ENCODE data around the gene ARHGEF17. TPM values are rescaled to one million over a fixed set of nuclear protein-coding genes. Genes with fewer than 3 reads are reported as not detected.

ARHGEF17 gene
- total and polyA plus RNA-seq, 2 of the 8 experiments (the other 6 are each of a cell fraction or from before 2014, with no cell fraction given), result 11.3 to 14.6 TPM

GRCh38 chr11:73402834-73403185 is 94.7 kb downstream of the ARHGEF17 start:
- Histone ChIP-seq H3K4ac (replicated peaks; ENCODE audit: insufficient read length, low read depth, low read length) (no peak overlapping the region), H3K4me1 (replicated peaks in 1 of 4; ENCODE audit: control insufficient read depth in 3 of 4, insufficient read depth in 4 of 4, low read length in 3 of 4) (peaks cover 0 to 3% (median 2%) of the 10 kb centered on the region in 4 experiments; a peak in 5 of 7 replicates), H4K91ac (replicated peaks; ENCODE audit: insufficient read length, low read length) (no peak overlapping the region), H2BK120ac (replicated peaks; ENCODE audit: low read depth, low read length) (no peak overlapping the region), H3K9me3 (ENCODE audit: insufficient read depth in 2 of 2, low read depth in 1 of 2, low read length in 1 of 2) (no peaks in the 10 kb centered on the region), H2AFZ (ENCODE audit: low read length) (no peak overlapping the region), H2BK20ac (ENCODE audit: low read length) (no peak overlapping the region), H3K9ac (replicated peaks in 1 of 4; ENCODE audit: extremely low read depth in 1 of 4, low read depth in 3 of 4, low read length in 3 of 4) (no peak overlapping the region), H3K27me3 (replicated peaks in 1 of 4; ENCODE audit: control insufficient read depth in 3 of 4, extremely low read depth in 1 of 4, insufficient read depth in 3 of 4, low read length in 3 of 4) (no peaks in the 10 kb centered on the region), H3K23ac (ENCODE audit: insufficient read length) (no peak overlapping the region), H4K5ac (ENCODE audit: insufficient read length, low read depth, low read length) (no peak overlapping the region), H2BK12ac (ENCODE audit: low read depth, low read length) (no peak overlapping the region), H3K79me2 (ENCODE audit: control insufficient read depth in 1 of 2, insufficient read depth in 2 of 2, low read length in 2 of 2) (no peaks in the 10 kb centered on the region), H2BK15ac (ENCODE audit: low read length) (no peak overlapping the region), H2BK5ac (ENCODE audit: low read depth, low read length) (no peak overlapping the region), H3K36me3 (ENCODE audit: control insufficient read depth in 2 of 4, insufficient read depth in 4 of 4, low read length in 3 of 4) (peaks cover 0 to 9% (median 0%) of the 10 kb centered on the region in 4 experiments; a peak in 2 of 8 replicates), H3K27ac (ENCODE audit: low read depth, low read length) (no peak overlapping the region), H3K18ac (ENCODE audit: extremely low read depth, low read length) (no peak overlapping the region), H4K8ac (ENCODE audit: extremely low read depth, insufficient read depth, low read length) (no peak overlapping the region), H4K20me1 (replicated peaks in 1 of 2; ENCODE audit: control insufficient read depth in 1 of 2, insufficient read depth in 2 of 2, low read length in 2 of 2) (peaks cover 0 to 3% of the 10 kb centered on the region in 2 experiments), H3K56ac (replicated peaks; ENCODE audit: insufficient read length, low read depth, low read length) (no peak overlapping the region), H3K4me3 (ENCODE audit: extremely low read depth in 1 of 4, insufficient read depth in 2 of 4, low read depth in 3 of 4, low read length in 4 of 4) (no peak overlapping the region), H3K4me2 (ENCODE audit: insufficient read depth in 1 of 2, low read depth in 2 of 2, low read length in 2 of 2) (no peak overlapping the region), H3K14ac (ENCODE audit: insufficient read length) (no peak overlapping the region), H3K23me2 (ENCODE audit: low read depth, low read length) (no peaks in the 10 kb centered on the region), H2AK5ac (ENCODE audit: low read depth, low read length) (no peak overlapping the region), H3K79me1 (ENCODE audit: low read depth, low read length) (no peaks in the 10 kb centered on the region)
- no peak for TF ChIP-seq GTF2F1 (IDR thresholded peaks at IDR 0.05; ENCODE audit: borderline replicate concordance, low read depth, low read length)
- no peak for TF ChIP-seq CEBPB (IDR thresholded peaks at IDR 0.05; ENCODE audit: low read depth, low read length)
- no peak for TF ChIP-seq NANOG (IDR thresholded peaks at IDR 0.05; ENCODE audit: insufficient read depth, low read depth, low read length, poor library complexity, severe bottlenecking)
- TF ChIP-seq PHF8 (conservative IDR thresholded peaks at IDR 0.05; ENCODE audit: low read depth, low read length), result no peak
- TF ChIP-seq SP4 (IDR thresholded peaks at IDR 0.05; ENCODE audit: low read length), result no peak
- no peak for TF ChIP-seq BCL11A (IDR thresholded peaks at IDR 0.05; ENCODE audit: low read depth in 2 of 2, low read length in 2 of 2)
- TF ChIP-seq ATF3 (IDR thresholded peaks at IDR 0.05; ENCODE audit: insufficient read depth, low read depth, low read length), result no peak
- TF ChIP-seq SIRT6 (IDR thresholded peaks at IDR 0.05; ENCODE audit: low read length), result no peak
- TF ChIP-seq HDAC6 (IDR thresholded peaks at IDR 0.05; ENCODE audit: low read depth, low read length), result no peak
- 83% methylated on average over 1 of the region's 1 CpG; no CpG with 5 or more reads in 1 of the 2 experiments for WGBS, 2 experiments (ENCODE audit: extremely low coverage in 1 of 2, insufficient coverage in 1 of 2, insufficient read length in 1 of 2, insufficient replicate concordance in 2 of 2, low coverage in 1 of 2, low lambda C conversion rate in 2 of 2, missing lambda C conversion rate in 1 of 2)
- ChIA-PET POLR2A (ENCODE audit: partially characterized antibody) (interaction anchor here (1.2 to 1.3 kb wide), 2 partner anchors 13 to 257 kb away, joined by 3 to 4 read pairs; no protein-coding TSS in a partner anchor), CTCF (ENCODE audit: partially characterized antibody) (interaction anchor here (0.6 to 59.1 kb wide), 18 partner anchors 9 to 529 kb away, joined by 3 to 1456 read pairs (median 4); partner anchors contain the start of genes FAM168A, P2RY6 and PLEKHB1)
- peak in 1 of 2 experiments; percentile 45 for DNase-seq (ENCODE audit: low read depth in 1 of 2, low spot score in 2 of 2)
- no peak for FAIRE-seq

Data from H1 (cell line).